ENCODE data around the gene DNAH9.

Gene DNAH9

GRCh38 chr17:11852231-11852630 lies 254.0 kb downstream of the DNAH9 start:
- no peak for DNase-seq

GRCh38 chr17:11852912-11853311 lies 254.6 kb downstream of the DNAH9 start:
- no peak for DNase-seq

- DNase-seq, result no peak
Observed at GRCh38 chr17:11853321-11854151, 255.3 kb downstream of the DNAH9 start.

GRCh38 chr17:11855306-11855705 lies 257.0 kb downstream of the DNAH9 start:
- DNase-seq, result no peak

- no peak for DNase-seq
Observed at GRCh38 chr17:11857006-11857405, 258.7 kb downstream of the DNAH9 start.

- DNase-seq, result no peak
Observed at GRCh38 chr17:11869680-11870394, 271.6 kb downstream of the DNAH9 start.

- DNase-seq, result no peak
Observed at GRCh38 chr17:11871773-11872172, 273.5 kb downstream of the DNAH9 start.

- DNase-seq, result no peak
Observed at GRCh38 chr17:11874756-11875155, 276.5 kb downstream of the DNAH9 start.

GRCh38 chr17:11880714-11881113 lies 282.4 kb downstream of the DNAH9 start:
- DNase-seq, result no peak

GRCh38 chr17:11882716-11883115 lies 284.4 kb downstream of the DNAH9 start:
- no peak for DNase-seq

GRCh38 chr17:11885051-11885450 lies 286.8 kb downstream of the DNAH9 start:
- no peak for DNase-seq

GRCh38 chr17:11889266-11889665 lies 291.0 kb downstream of the DNAH9 start:
- DNase-seq, result no peak

GRCh38 chr17:11893862-11894261 lies 295.6 kb downstream of the DNAH9 start:
- DNase-seq, result no peak

- no peak for DNase-seq
Observed at GRCh38 chr17:11896199-11896598, 297.9 kb downstream of the DNAH9 start.

GRCh38 chr17:11898526-11899235 lies 300.4 kb downstream of the DNAH9 start:
- DNase-seq, result no peak

- DNase-seq, result no peak
Observed at GRCh38 chr17:11899537-11899942, 301.3 kb downstream of the DNAH9 start.

GRCh38 chr17:11900041-11900476 lies 301.8 kb downstream of the DNAH9 start:
- no peak for DNase-seq

GRCh38 chr17:11900655-11901054 lies 302.4 kb downstream of the DNAH9 start:
- DNase-seq, result no peak

- no peak for DNase-seq
Observed at GRCh38 chr17:11901931-11902330, 303.7 kb downstream of the DNAH9 start.

GRCh38 chr17:11908711-11909146 lies 310.5 kb downstream of the DNAH9 start:
- DNase-seq, result no peak

- DNase-seq, result no peak
Observed at GRCh38 chr17:11909348-11909747, 311.1 kb downstream of the DNAH9 start.

GRCh38 chr17:11916091-11916490 lies 317.8 kb downstream of the DNAH9 start:
- no peak for DNase-seq

- DNase-seq, result no peak
Observed at GRCh38 chr17:11917415-11917814, 319.1 kb downstream of the DNAH9 start.

Data from activated gamma-delta T cell (primary cell).